HepG2 (cell line): ENCODE results near the gene TRMT1. TPM values are rescaled to one million over a fixed set of nuclear protein-coding genes. Genes with fewer than 3 reads are reported as not detected.

ENCODE experiments used
- CHD2 ChIP-seq: IDR thresholded peaks from 2 replicates; pipeline ENCODE4 v1.6.1; 2011; ENCODE audit warnings: low read depth, low read length, improper control_type of control experiment
- ETS1 ChIP-seq: sonication (generic); formaldehyde crosslinking; IDR thresholded peaks from 2 replicates; pipeline ENCODE4 v1.4.0; 2020; ENCODE audit warnings: missing genetic modification reagents
- ETV5 ChIP-seq: IDR thresholded peaks from 2 replicates; pipeline ENCODE4 v1.6.1; 2018; ENCODE audit warnings: missing biosample characterization, missing genetic modification reagents, inconsistent platforms, borderline replicate concordance
- GRHL1 ChIP-seq: sonication (generic); formaldehyde crosslinking; conservative IDR thresholded peaks from 2 replicates; pipeline ENCODE4 v1.8.0; 2022; ENCODE audit warnings: missing genetic modification reagents
- POLR2AphosphoS5 ChIP-seq: IDR thresholded peaks from 2 replicates; pipeline ENCODE4 v1.6.1; 2012; ENCODE audit warnings: low read depth, low read length
- PRMT3 ChIP-seq: sonication (generic); formaldehyde crosslinking; IDR thresholded peaks from 2 replicates; pipeline ENCODE4 v1.8.1; 2022; ENCODE audit warnings: low read depth, mild to moderate bottlenecking, moderate library complexity, missing genetic modification reagents, borderline replicate concordance
- STAG1 ChIP-seq: sonication (generic); formaldehyde crosslinking; IDR thresholded peaks from 2 replicates; pipeline ENCODE4 v1.4.0; 2020; ENCODE audit warnings: missing genetic modification reagents
- TP53 ChIP-seq: sonication (generic); formaldehyde crosslinking; conservative IDR thresholded peaks from 2 replicates; pipeline ENCODE4 v1.4.0; 2020; ENCODE audit warnings: missing genetic modification reagents
- ZNF205 ChIP-seq: IDR thresholded peaks from 2 replicates; pipeline ENCODE4 v1.6.1; 2018; ENCODE audit warnings: missing biosample characterization, missing genetic modification reagents
- ZNF33A ChIP-seq: sonication (generic); formaldehyde crosslinking; IDR thresholded peaks from 2 replicates; pipeline ENCODE4 v1.5.1; 2020; ENCODE audit warnings: missing genetic modification reagents, mild to moderate bottlenecking, moderate library complexity, borderline replicate concordance
- ZNF530 ChIP-seq: sonication (generic); formaldehyde crosslinking; IDR thresholded peaks from 2 replicates; pipeline ENCODE4 v1.5.0; 2020; ENCODE audit warnings: low read depth, mild to moderate bottlenecking, missing genetic modification reagents
- ZNF543 ChIP-seq: sonication (generic); formaldehyde crosslinking; IDR thresholded peaks from 2 replicates; pipeline ENCODE4 v1.4.0; 2020; ENCODE audit warnings: mild to moderate bottlenecking, missing genetic modification reagents
- ZNF567 ChIP-seq: sonication (generic); formaldehyde crosslinking; IDR thresholded peaks from 2 replicates; pipeline ENCODE4 v1.8.1; 2023; ENCODE audit warnings: mild to moderate bottlenecking, missing genetic modification reagents, borderline replicate concordance
- ZNF607 ChIP-seq: sonication (generic); formaldehyde crosslinking; IDR thresholded peaks from 2 replicates; pipeline ENCODE4 v1.5.1; 2020; ENCODE audit warnings: missing genetic modification reagents, mild to moderate bottlenecking, borderline replicate concordance
- ZNF691 ChIP-seq: sonication (generic); formaldehyde crosslinking; IDR thresholded peaks from 2 replicates; pipeline ENCODE4 v1.4.0; 2020; ENCODE audit warnings: missing genetic modification reagents, low read depth, mild to moderate bottlenecking, borderline replicate concordance
- ZNF883 ChIP-seq: sonication (generic); formaldehyde crosslinking; IDR thresholded peaks from 2 replicates; pipeline ENCODE4 v1.5.1; 2020; ENCODE audit warnings: mild to moderate bottlenecking, missing genetic modification reagents; ENCODE audit errors: not compliant biosample characterization
- polyA plus RNA-seq, 8 experiments: library from polyadenylated mRNA; depleted of rRNA in 3 of 8; stranded (reverse) in 7 of 8; unstranded in 1 of 8; fragments of >200 nt; fragmentation: Illumina TruSeq in 4 of 8; extraction: Trizol in 4 of 8; gene quantifications; 2 replicates each; pipeline versions ENCODE4 v1.2.1 to v1.2.3, GENCODE V29; 2011 to 2016; ENCODE audit warnings: low read depth in 4 of 8, missing spikeins in 1 of 8, mixed read lengths in 1 of 8; ENCODE audit not compliant: insufficient read depth in 1 of 8
- total RNA-seq, 5 experiments: library from RNA; depleted of rRNA; stranded (reverse); fragments of >200 nt; fragmentation: Illumina TruSeq; extraction: Trizol; gene quantifications; 2 replicates each; pipeline ENCODE4 v1.2.3, GENCODE V29; 2016; ENCODE audit warnings: low read depth in 1 of 5
- TF ChIP-seq, protein P1 (sequence below): sonication (generic); formaldehyde crosslinking; IDR thresholded peaks from 2 replicates; pipeline ENCODE4 v1.4.0; 2020; ENCODE audit warnings: missing genetic modification reagents, mild to moderate bottlenecking, borderline replicate concordance
- TF ChIP-seq, protein P2 (sequence below): sonication (generic); formaldehyde crosslinking; IDR thresholded peaks from 2 replicates; pipeline ENCODE4 v1.4.0; 2020; ENCODE audit warnings: missing genetic modification reagents

Gene TRMT1
- total and polyA plus RNA-seq, 2 of the 13 experiments (the other 11 are each of a cell fraction or from before 2014, with no cell fraction given): 35.5 to 44.1 TPM

DNA sequence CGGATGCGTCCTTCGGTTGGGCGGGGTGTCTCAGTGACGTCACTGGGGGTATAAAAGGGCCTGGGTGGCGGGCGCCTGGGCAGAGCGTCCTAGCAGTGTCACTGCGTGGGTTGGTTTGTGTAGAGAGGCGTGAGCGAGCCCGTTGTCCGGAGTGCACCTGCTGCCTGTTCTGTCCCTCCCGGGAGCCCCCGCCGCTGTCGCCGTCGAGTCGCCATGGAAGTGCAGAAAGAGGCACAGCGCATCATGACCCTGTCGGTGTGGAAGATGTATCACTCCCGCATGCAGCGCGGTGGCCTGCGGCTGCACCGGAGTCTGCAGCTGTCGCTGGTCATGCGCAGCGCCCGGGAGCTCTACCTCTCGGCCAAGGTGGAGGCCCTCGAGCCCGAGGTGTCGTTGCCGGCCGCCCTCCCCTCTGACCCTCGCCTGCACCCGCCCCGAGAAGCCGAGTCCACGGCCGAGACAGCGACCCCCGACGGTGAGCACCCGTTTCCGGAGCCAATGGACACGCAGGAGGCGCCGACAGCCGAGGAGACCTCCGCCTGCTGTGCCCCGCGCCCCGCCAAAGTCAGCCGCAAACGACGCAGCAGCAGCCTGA lies 36.5 kb upstream of the TRMT1 start (continued):
- TF ChIP-seq PRMT3 (CRISPR knock-in tag) (no peak), CHD2 (no peak), ETV5 (CRISPR knock-in tag) (no peak; the same call in 1 of the 2 replicates), ZNF883 (no peak), POLR2AphosphoS5 (peak; percentile 99), ZNF530 (CRISPR knock-in tag) (no peak; the same call in 1 of the 2 replicates), ZNF607 (peak; percentile 41; the same call in 1 of the 2 replicates), ETS1 (CRISPR knock-in tag) (no peak), STAG1 (peak; percentile 13; the same call in 1 of the 2 replicates), ZNF33A (CRISPR knock-in tag) (no peak), ZNF205 (CRISPR knock-in tag) (0 out of 2 replicates have a peak, but pooled peaks have one; percentile 48), ZNF567 (CRISPR knock-in tag) (0 out of 2 replicates have a peak, but pooled peaks have one; percentile 77), GRHL1 (CRISPR knock-in tag) (no peak), TP53 (CRISPR knock-in tag) (peak; percentile 77; the same call in 1 of the 2 replicates), ZNF543 (CRISPR knock-in tag) (no peak), ZNF691 (CRISPR knock-in tag) (no peak)
- TF ChIP-seq, protein P1, sequence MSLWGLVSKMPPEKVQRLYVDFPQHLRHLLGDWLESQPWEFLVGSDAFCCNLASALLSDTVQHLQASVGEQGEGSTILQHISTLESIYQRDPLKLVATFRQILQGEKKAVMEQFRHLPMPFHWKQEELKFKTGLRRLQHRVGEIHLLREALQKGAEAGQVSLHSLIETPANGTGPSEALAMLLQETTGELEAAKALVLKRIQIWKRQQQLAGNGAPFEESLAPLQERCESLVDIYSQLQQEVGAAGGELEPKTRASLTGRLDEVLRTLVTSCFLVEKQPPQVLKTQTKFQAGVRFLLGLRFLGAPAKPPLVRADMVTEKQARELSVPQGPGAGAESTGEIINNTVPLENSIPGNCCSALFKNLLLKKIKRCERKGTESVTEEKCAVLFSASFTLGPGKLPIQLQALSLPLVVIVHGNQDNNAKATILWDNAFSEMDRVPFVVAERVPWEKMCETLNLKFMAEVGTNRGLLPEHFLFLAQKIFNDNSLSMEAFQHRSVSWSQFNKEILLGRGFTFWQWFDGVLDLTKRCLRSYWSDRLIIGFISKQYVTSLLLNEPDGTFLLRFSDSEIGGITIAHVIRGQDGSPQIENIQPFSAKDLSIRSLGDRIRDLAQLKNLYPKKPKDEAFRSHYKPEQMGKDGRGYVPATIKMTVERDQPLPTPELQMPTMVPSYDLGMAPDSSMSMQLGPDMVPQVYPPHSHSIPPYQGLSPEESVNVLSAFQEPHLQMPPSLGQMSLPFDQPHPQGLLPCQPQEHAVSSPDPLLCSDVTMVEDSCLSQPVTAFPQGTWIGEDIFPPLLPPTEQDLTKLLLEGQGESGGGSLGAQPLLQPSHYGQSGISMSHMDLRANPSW: no peak
- TF ChIP-seq, protein P2, sequence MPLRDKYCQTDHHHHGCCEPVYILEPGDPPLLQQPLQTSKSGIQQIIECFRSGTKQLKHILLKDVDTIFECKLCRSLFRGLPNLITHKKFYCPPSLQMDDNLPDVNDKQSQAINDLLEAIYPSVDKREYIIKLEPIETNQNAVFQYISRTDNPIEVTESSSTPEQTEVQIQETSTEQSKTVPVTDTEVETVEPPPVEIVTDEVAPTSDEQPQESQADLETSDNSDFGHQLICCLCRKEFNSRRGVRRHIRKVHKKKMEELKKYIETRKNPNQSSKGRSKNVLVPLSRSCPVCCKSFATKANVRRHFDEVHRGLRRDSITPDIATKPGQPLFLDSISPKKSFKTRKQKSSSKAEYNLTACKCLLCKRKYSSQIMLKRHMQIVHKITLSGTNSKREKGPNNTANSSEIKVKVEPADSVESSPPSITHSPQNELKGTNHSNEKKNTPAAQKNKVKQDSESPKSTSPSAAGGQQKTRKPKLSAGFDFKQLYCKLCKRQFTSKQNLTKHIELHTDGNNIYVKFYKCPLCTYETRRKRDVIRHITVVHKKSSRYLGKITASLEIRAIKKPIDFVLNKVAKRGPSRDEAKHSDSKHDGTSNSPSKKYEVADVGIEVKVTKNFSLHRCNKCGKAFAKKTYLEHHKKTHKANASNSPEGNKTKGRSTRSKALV: 0 out of 2 replicates have a peak, but pooled peaks have one; percentile 72
